ENCODE results near the gene SBK1.

- TF ChIP-seq POLR2A (IDR thresholded peaks at IDR 0.05) (no peak), CTCF (IDR thresholded peaks at IDR 0.05) (no peak), EP300 (IDR thresholded peaks at IDR 0.05; ENCODE audit: low read depth) (no peak)
Observed at GRCh38 chr16:28311413-28311812, 19.1 kb downstream of the SBK1 start.

Data from transverse colon (tissue), 3 donors.